H9 (cell line): Measurements from ENCODE around the gene DHRS7B. TPM values are rescaled to one million over a fixed set of nuclear protein-coding genes. Genes with fewer than 3 reads are reported as not detected.

Experiments used
- DNase-seq: peaks from one replicate; pipeline ENCODE4 v3.0.0-alpha.2; 2017
- H2AFZ ChIP-seq: one replicate; pipeline ENCODE4 v1.6.1; 2013; ENCODE audit warnings: mild to moderate bottlenecking, low read length, control low read depth, moderate library complexity
- H2AK5ac ChIP-seq: 2 replicates; pipeline ENCODE4 v1.6.1; 2013; ENCODE audit warnings: low read length, control low read depth, mixed read lengths; ENCODE audit not compliant: insufficient read length
- H2BK120ac ChIP-seq: one replicate; pipeline ENCODE4 v1.6.1; 2013; ENCODE audit warnings: low read depth, mild to moderate bottlenecking, low read length, control low read depth, inconsistent platforms; ENCODE audit not compliant: poor library complexity, severe bottlenecking
- H2BK12ac ChIP-seq: 2 replicates; pipeline ENCODE4 v1.6.1; 2013; ENCODE audit warnings: low read length, control low read depth, mixed read lengths, low read depth; ENCODE audit not compliant: insufficient read length
- H2BK15ac ChIP-seq: 2 replicates; pipeline ENCODE4 v1.6.1; 2013; ENCODE audit warnings: low read depth, low read length, control low read depth
- H2BK20ac ChIP-seq: one replicate; pipeline ENCODE4 v1.6.1; 2013; ENCODE audit warnings: low read depth, mild to moderate bottlenecking, low read length, control low read depth, inconsistent platforms; ENCODE audit not compliant: poor library complexity, severe bottlenecking
- H2BK5ac ChIP-seq: 2 replicates; pipeline ENCODE4 v1.6.1; 2013; ENCODE audit warnings: low read length, control low read depth, mixed read lengths; ENCODE audit not compliant: insufficient read length
- H3K14ac ChIP-seq: 2 replicates; pipeline ENCODE4 v1.6.1; 2013; ENCODE audit warnings: low read length, control low read depth; ENCODE audit not compliant: insufficient read depth
- H3K18ac ChIP-seq: 2 replicates; pipeline ENCODE4 v1.6.1; 2013; ENCODE audit warnings: low read depth, mild to moderate bottlenecking, mixed read lengths, low read length, control low read depth; ENCODE audit not compliant: insufficient read length
- H3K23ac ChIP-seq: 2 replicates; pipeline ENCODE4 v1.6.1; 2013; ENCODE audit warnings: low read length, control low read depth, mixed read lengths, low read depth; ENCODE audit not compliant: insufficient read length
- H3K23me2 ChIP-seq: 2 replicates; pipeline ENCODE4 v1.6.1; 2013; ENCODE audit warnings: low read depth, mild to moderate bottlenecking, mixed read lengths, low read length, control low read depth; ENCODE audit not compliant: insufficient read length, poor library complexity, severe bottlenecking
- H3K27ac ChIP-seq: 2 replicates; pipeline ENCODE4 v1.5.1; 2013; ENCODE audit warnings: low read length, control low read depth, mixed read lengths, low read depth; ENCODE audit not compliant: insufficient read length
- H3K27me3 ChIP-seq: 2 replicates; pipeline ENCODE4 v1.6.1; 2013; ENCODE audit warnings: low read length, control low read depth, inconsistent platforms; ENCODE audit not compliant: insufficient read depth
- H3K4ac ChIP-seq: 2 replicates; pipeline ENCODE4 v1.6.1; 2013; ENCODE audit warnings: low read depth, mild to moderate bottlenecking, control low read depth, inconsistent platforms, low read length, moderate library complexity
- H3K4me1 ChIP-seq: 2 replicates; pipeline ENCODE4 v1.6.1; 2013; ENCODE audit warnings: low read length, control low read depth, inconsistent platforms; ENCODE audit not compliant: insufficient read depth
- H3K4me2 ChIP-seq: 2 replicates; pipeline ENCODE4 v1.6.1; 2013; ENCODE audit warnings: low read length, control low read depth, mixed read lengths; ENCODE audit not compliant: insufficient read length, insufficient read depth
- H3K56ac ChIP-seq: 2 replicates; pipeline ENCODE4 v1.6.1; 2013; ENCODE audit warnings: low read depth, mild to moderate bottlenecking, mixed read lengths, low read length, control low read depth; ENCODE audit not compliant: insufficient read length
- H3K79me1 ChIP-seq: 2 replicates; pipeline ENCODE4 v1.6.1; 2013; ENCODE audit warnings: low read depth, mild to moderate bottlenecking, moderate library complexity, low read length, control low read depth, inconsistent platforms; ENCODE audit not compliant: insufficient read depth, poor library complexity, severe bottlenecking
- H3K79me2 ChIP-seq: 2 replicates; pipeline ENCODE4 v1.6.1; 2013; ENCODE audit warnings: low read length, control low read depth, inconsistent platforms; ENCODE audit not compliant: insufficient read depth
- H3K9ac ChIP-seq: 2 replicates; pipeline ENCODE4 v1.6.1; 2013; ENCODE audit warnings: low read length, control low read depth, mixed read lengths; ENCODE audit not compliant: insufficient read length; ENCODE audit errors: extremely low read depth
- H3K9me3 ChIP-seq: one replicate; pipeline ENCODE4 v1.6.1; 2013; ENCODE audit warnings: low read depth, low read length, inconsistent platforms; ENCODE audit not compliant: control insufficient read depth
- H3T11ph ChIP-seq: one replicate; pipeline ENCODE4 v1.6.1; 2013; ENCODE audit warnings: mild to moderate bottlenecking, low read length, control low read depth, inconsistent platforms
- H4K20me1 ChIP-seq: one replicate; pipeline ENCODE4 v1.6.1; 2013; ENCODE audit not compliant: control insufficient read depth, insufficient read length, insufficient read depth
- H4K5ac ChIP-seq: 2 replicates; pipeline ENCODE4 v1.6.1; 2013; ENCODE audit warnings: low read depth, mild to moderate bottlenecking, mixed read lengths, low read length, control low read depth; ENCODE audit not compliant: insufficient read length
- H4K8ac ChIP-seq: replicated peaks from 2 replicates; pipeline ENCODE4 v1.6.1; 2013; ENCODE audit warnings: low read length, control low read depth, mixed read lengths, low read depth; ENCODE audit not compliant: insufficient read length
- H4K91ac ChIP-seq: 2 replicates; pipeline ENCODE4 v1.6.1; 2013; ENCODE audit warnings: low read depth, mild to moderate bottlenecking, moderate library complexity, mixed read lengths, low read length, control low read depth; ENCODE audit not compliant: insufficient read length
- H3K27ac Mint-ChIP-seq, 3 experiments: 2 replicates in 2 of 3; 3 replicates in 1 of 3; pipeline ENCODE4 v1.8.0; 2020 to 2021; ENCODE audit warnings: mixed read lengths in 3 of 3, mild to moderate bottlenecking in 1 of 3, moderate library complexity in 1 of 3
- H3K27me3 Mint-ChIP-seq: 2 replicates; pipeline ENCODE4 v1.8.0; 2021; ENCODE audit warnings: low read depth, mild to moderate bottlenecking, moderate library complexity, mixed read lengths
- H3K36me3 Mint-ChIP-seq, 3 experiments: 2 replicates in 2 of 3; 3 replicates in 1 of 3; pipeline ENCODE4 v1.8.0; 2020 to 2021; ENCODE audit warnings: low read depth in 3 of 3, mixed read lengths in 3 of 3; ENCODE audit not compliant: insufficient read depth in 1 of 3
- H3K4me1 Mint-ChIP-seq, 2 experiments: 2 replicates each; pipeline ENCODE4 v1.8.0; 2020; ENCODE audit warnings: mixed read lengths in 2 of 2
- H3K4me3 Mint-ChIP-seq, 2 experiments: 2 replicates in 1 of 2; 3 replicates in 1 of 2; pipeline ENCODE4 v1.8.0; 2020 to 2021; ENCODE audit warnings: mild to moderate bottlenecking in 2 of 2, mixed read lengths in 2 of 2, moderate library complexity in 1 of 2
- H3K9me3 Mint-ChIP-seq, 2 experiments: 2 replicates in 1 of 2; 3 replicates in 1 of 2; pipeline ENCODE4 v1.8.0; 2020; ENCODE audit warnings: mild to moderate bottlenecking in 2 of 2, mixed read lengths in 2 of 2, moderate library complexity in 1 of 2
- CTCF ChIP-seq: fragments of 200-600 bp; sonication (generic); conservative IDR thresholded peaks from 3 replicates; pipeline ENCODE4 v1.8.0; 2021; ENCODE audit warnings: antibody characterized with exemption, mild to moderate bottlenecking
- WGBS: extraction: QIAGEN DNeasy Blood & Tissue Kit; methylation state at CpG from one replicate; pipeline ENCODE4 v1.1.7; 2013; ENCODE audit warnings: missing lambda C conversion rate, low lambda C conversion rate, mixed read lengths; ENCODE audit not compliant: insufficient read length; ENCODE audit errors: extremely low coverage; 5-methylcytosine and 5-hydroxymethylcytosine counted together
- total RNA-seq: library from RNA; stranded (reverse); gene quantifications from 2 replicates; pipeline ENCODE4 v1.2.1, GENCODE V29; 2021

Gene DHRS7B
- total RNA-seq, 1 experiment from 2014 or later, result 20.3 TPM

- no peak for DNase-seq
- no CpG with 5 or more reads among the region's 3 CpGs for WGBS
- no peak overlapping the region for H4K8ac ChIP-seq
- H2BK12ac ChIP-seq, result no peak overlapping the region
- no peak overlapping the region for H3K56ac ChIP-seq
- H3K18ac ChIP-seq, result no peak overlapping the region
- Mint-ChIP-seq H3K27ac (no peak overlapping the region), H3K4me3 (no peak overlapping the region), H3K9me3 (no peaks in the 10 kb centered on the region; a peak in 2 of 5 replicates), H3K27me3 (no peaks in the 10 kb centered on the region), H3K4me1 (peaks cover 7% of the 10 kb centered on the region in 2 experiments), H3K36me3 (no peaks in the 10 kb centered on the region)
- H3K4ac ChIP-seq, result no peak overlapping the region
- H2AK5ac ChIP-seq, result no peak overlapping the region
- no peak overlapping the region for H3K23ac ChIP-seq
- no peak overlapping the region for H3T11ph ChIP-seq
- H3K79me2 ChIP-seq, result no peaks in the 10 kb centered on the region
- no peak overlapping the region for H2BK20ac ChIP-seq
- no peaks in the 10 kb centered on the region for H3K9me3 ChIP-seq
- no peak overlapping the region for H2AFZ ChIP-seq
- H3K79me1 ChIP-seq, result no peaks in the 10 kb centered on the region
- H4K20me1 ChIP-seq, result no peaks in the 10 kb centered on the region
- H3K14ac ChIP-seq, result no peak overlapping the region
- no peak overlapping the region for H3K4me2 ChIP-seq
- H3K27ac ChIP-seq, result no peak overlapping the region
- H4K91ac ChIP-seq, result no peak overlapping the region
- peaks cover 4% of the 10 kb centered on the region for H3K23me2 ChIP-seq
- H2BK5ac ChIP-seq, result no peak overlapping the region
- no peak overlapping the region for H2BK120ac ChIP-seq
- no peak overlapping the region for H2BK15ac ChIP-seq
- no peaks in the 10 kb centered on the region for H3K4me1 ChIP-seq
- no peaks in the 10 kb centered on the region for H3K27me3 ChIP-seq
- TF ChIP-seq CTCF, result peak; percentile 41; the same call in 2 of the 3 replicates
- H4K5ac ChIP-seq, result no peak overlapping the region
- no peak overlapping the region for H3K9ac ChIP-seq
These were observed 31.0 kb upstream of the DHRS7B start for GRCh38 chr17:21095735-21096134.
